A673 (cell line): Measurements from ENCODE around the gene LRRC66.

ENCODE experiments used
- EZH2 ChIP-seq: fragments of 200-600 bp; sonication (generic); IDR thresholded peaks from 2 replicates; pipeline ENCODE4 v1.6.1; 2017; ENCODE audit warnings: borderline replicate concordance, low read depth, mild to moderate bottlenecking, mixed read lengths, antibody characterized with exemption, low read length; ENCODE audit not compliant: poor library complexity, severe bottlenecking
- TF ChIP-seq, protein P1 (sequence below): fragments of 300-800, 200-600 bp; sonication (generic); conservative IDR thresholded peaks from 2 replicates; pipeline ENCODE4 v1.5.1; 2017; ENCODE audit warnings: low read depth, mild to moderate bottlenecking, antibody characterized with exemption, low read length, moderate library complexity, mixed read lengths

- TF ChIP-seq, protein P1, sequence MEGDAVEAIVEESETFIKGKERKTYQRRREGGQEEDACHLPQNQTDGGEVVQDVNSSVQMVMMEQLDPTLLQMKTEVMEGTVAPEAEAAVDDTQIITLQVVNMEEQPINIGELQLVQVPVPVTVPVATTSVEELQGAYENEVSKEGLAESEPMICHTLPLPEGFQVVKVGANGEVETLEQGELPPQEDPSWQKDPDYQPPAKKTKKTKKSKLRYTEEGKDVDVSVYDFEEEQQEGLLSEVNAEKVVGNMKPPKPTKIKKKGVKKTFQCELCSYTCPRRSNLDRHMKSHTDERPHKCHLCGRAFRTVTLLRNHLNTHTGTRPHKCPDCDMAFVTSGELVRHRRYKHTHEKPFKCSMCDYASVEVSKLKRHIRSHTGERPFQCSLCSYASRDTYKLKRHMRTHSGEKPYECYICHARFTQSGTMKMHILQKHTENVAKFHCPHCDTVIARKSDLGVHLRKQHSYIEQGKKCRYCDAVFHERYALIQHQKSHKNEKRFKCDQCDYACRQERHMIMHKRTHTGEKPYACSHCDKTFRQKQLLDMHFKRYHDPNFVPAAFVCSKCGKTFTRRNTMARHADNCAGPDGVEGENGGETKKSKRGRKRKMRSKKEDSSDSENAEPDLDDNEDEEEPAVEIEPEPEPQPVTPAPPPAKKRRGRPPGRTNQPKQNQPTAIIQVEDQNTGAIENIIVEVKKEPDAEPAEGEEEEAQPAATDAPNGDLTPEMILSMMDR, result no peak
- no peak for TF ChIP-seq EZH2
These were observed 59.7 kb downstream of the LRRC66 start for GRCh38 chr4:51960486-51960885.
